ENCODE data around the gene THBD. TPM values are rescaled to one million over a fixed set of nuclear protein-coding genes. Genes with fewer than 3 reads are reported as not detected.

The THBD gene, protein sequence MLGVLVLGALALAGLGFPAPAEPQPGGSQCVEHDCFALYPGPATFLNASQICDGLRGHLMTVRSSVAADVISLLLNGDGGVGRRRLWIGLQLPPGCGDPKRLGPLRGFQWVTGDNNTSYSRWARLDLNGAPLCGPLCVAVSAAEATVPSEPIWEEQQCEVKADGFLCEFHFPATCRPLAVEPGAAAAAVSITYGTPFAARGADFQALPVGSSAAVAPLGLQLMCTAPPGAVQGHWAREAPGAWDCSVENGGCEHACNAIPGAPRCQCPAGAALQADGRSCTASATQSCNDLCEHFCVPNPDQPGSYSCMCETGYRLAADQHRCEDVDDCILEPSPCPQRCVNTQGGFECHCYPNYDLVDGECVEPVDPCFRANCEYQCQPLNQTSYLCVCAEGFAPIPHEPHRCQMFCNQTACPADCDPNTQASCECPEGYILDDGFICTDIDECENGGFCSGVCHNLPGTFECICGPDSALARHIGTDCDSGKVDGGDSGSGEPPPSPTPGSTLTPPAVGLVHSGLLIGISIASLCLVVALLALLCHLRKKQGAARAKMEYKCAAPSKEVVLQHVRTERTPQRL
- 10 to 100 TPM in 1 of 4 donors, 1 to 10 TPM in 3; 1.8 to 29.6 (median 2.4) TPM for polyA plus RNA-seq
- long read RNA-seq, donor 1, full-length matches to known transcripts, result 10 of 10 reads
- long read RNA-seq, donor 1, partial matches to known transcripts, result 0 of 10 reads
- long read RNA-seq, donor 1, other reads (novel, unspliced or antisense), result 0 of 10 reads
- long read RNA-seq, donor 2, full-length matches to known transcripts, result 1 of 1 reads
- long read RNA-seq, donor 2, partial matches to known transcripts, result 0 of 1 reads
- long read RNA-seq, donor 2, other reads (novel, unspliced or antisense), result 0 of 1 reads
- long read RNA-seq, donor 3, full-length matches to known transcripts, result 12 of 12 reads
- long read RNA-seq, donor 3, partial matches to known transcripts, result 0 of 12 reads
- long read RNA-seq, donor 3, other reads (novel, unspliced or antisense), result 0 of 12 reads
- long read RNA-seq, donor 4, result 0 reads
- long read RNA-seq, donor 5, full-length matches to known transcripts, result 6 of 6 reads
- long read RNA-seq, donor 5, partial matches to known transcripts, result 0 of 6 reads
- long read RNA-seq, donor 5, other reads (novel, unspliced or antisense), result 0 of 6 reads
- long read RNA-seq, donor 6, full-length matches to known transcripts, result 1 of 1 reads
- long read RNA-seq, donor 6, partial matches to known transcripts, result 0 of 1 reads
- long read RNA-seq, donor 6, other reads (novel, unspliced or antisense), result 0 of 1 reads
- long read RNA-seq, donor 7, full-length matches to known transcripts, result 28 of 28 reads
- long read RNA-seq, donor 7, partial matches to known transcripts, result 0 of 28 reads
- long read RNA-seq, donor 7, other reads (novel, unspliced or antisense), result 0 of 28 reads
- long read RNA-seq, donor 8, full-length matches to known transcripts, result 2 of 2 reads
- long read RNA-seq, donor 8, partial matches to known transcripts, result 0 of 2 reads
- long read RNA-seq, donor 8, other reads (novel, unspliced or antisense), result 0 of 2 reads
- long read RNA-seq, donor 9, full-length matches to known transcripts, result 1 of 1 reads
- long read RNA-seq, donor 9, partial matches to known transcripts, result 0 of 1 reads
- long read RNA-seq, donor 9, other reads (novel, unspliced or antisense), result 0 of 1 reads
- long read RNA-seq, donor 10, full-length matches to known transcripts, result 14 of 14 reads
- long read RNA-seq, donor 10, partial matches to known transcripts, result 0 of 14 reads
- long read RNA-seq, donor 10, other reads (novel, unspliced or antisense), result 0 of 14 reads

DNA sequence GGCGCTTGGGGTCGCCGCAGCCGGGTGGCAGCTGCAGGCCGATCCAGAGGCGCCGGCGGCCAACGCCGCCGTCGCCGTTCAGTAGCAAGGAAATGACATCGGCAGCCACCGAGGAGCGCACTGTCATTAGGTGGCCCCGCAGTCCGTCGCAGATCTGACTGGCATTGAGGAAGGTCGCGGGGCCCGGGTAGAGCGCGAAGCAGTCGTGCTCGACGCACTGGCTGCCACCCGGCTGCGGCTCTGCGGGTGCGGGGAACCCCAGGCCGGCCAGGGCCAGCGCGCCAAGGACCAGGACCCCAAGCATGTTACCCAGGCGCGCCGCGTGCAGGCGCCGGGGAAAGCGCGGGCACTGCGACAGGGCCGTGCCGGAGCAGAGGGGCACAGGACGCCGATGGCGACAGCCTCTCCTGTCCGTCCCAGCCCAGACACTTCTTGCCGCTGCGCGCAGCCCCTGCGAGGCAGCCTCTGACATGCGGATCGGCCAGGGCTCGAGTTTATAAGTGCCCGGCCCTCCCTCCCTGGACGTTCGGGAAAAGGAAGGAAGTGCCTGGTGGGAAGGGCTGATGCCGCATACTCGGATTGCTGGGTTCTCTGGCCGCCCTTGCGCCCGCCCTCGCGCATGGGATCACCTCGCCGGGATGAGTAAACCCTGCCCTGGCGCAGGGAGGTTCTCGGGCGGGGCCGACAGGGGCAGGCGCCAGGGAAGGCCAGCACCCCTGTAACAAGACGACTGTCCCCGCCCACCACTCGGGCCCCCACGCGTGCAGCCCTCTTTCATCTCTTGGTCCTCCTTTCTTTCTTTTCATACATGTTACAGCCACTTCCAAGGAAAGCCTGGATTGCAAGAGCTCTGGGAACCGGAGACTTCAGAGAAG lies at the start of gene THBD:
Gene THBD (minus strand): TSS at position 472 of the 875 bp plus-strand sequence. CDS start 168 bp downstream, at position 304.
- peaks cover 0 to 13% (median 2%) of the 10 kb centered on the region in 3 donors for H3K4me1 ChIP-seq (ENCODE audit: control insufficient read depth in 3 of 3, insufficient read depth in 2 of 3, low read depth in 1 of 3, low read length in 2 of 3)
- peak; percentile 15 to 58 for DNase-seq
- H3K27ac ChIP-seq (ENCODE audit: low read depth in 1 of 3, low read length in 2 of 3), result peak within 1 kb of the TSS in 2 of 3 donors; percentile 25 to 88
- no peaks in the 10 kb centered on the region for H3K36me3 ChIP-seq (ENCODE audit: control insufficient read depth in 3 of 3, insufficient read depth in 2 of 3, low read depth in 1 of 3, low read length in 3 of 3)
- H3K9me3 ChIP-seq (ENCODE audit: control insufficient read depth in 2 of 2, insufficient read depth in 1 of 2, low read depth in 1 of 2, low read length in 1 of 2), result no peaks in the 10 kb centered on the region
- 1% methylated on average over 67 to 79 of the region's 79 CpGs for WGBS, 3 donors
- peak within 1 kb of the TSS; percentile 4 to 48 (median 39) for H3K4me3 ChIP-seq (ENCODE audit: low read depth in 1 of 3, low read length in 3 of 3)
- no peak for FAIRE-seq
- peaks cover 14 to 70% (median 30%) of the 10 kb centered on the region in 3 donors for H3K27me3 ChIP-seq (ENCODE audit: control insufficient read depth in 3 of 3, insufficient read depth in 3 of 3, low read length in 3 of 3)

DNA sequence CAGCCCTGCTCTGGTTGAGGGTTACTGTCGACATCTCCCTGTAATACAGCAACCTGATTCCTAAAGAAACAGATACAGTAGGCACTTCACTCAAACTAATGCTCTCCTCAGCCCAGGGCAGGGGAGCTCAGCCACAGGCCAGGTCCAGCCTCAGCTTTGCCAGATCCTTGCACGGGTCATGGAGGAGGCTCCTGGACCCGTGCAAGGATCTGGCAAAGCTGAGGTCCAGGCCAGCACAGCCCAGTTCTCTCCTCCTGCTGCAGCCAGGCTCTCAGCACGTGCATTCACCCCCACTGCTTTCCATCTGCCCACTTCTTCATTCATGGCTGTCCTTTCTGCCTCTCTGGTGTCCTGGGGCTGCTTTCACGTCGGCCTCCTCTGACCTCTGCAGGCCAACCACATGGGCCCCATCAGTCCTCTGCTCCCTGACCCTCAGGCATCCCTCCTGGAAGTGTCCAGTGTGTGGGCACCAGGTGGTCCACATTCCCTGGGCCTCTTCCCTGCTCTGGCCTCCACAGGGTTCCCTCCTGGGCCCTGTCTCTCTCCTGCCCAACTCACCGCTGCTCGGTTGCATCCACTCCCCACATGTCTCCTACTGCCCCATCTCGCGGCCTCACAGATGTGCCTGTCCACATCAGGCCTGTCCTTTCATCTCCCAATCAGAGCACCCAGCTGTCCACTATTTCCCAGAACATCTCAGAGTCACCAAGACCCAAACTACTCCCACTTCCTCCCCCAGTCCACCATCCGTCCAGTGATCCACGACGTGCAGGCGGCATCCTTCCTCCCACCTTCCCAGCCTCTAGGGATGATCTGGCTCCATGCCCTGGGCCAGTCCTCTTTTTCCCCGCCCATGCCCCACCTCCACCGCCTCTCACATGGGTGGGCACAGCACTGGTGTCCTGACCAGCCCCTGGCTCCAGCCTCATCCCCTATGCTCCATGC lies 48.4 kb upstream of the THBD start:
- DNase-seq (no peak), FAIRE-seq (no peak)
- 83 to 88% (median 86%) methylated on average over 16 of the region's 16 CpGs for WGBS, 3 donors
- Histone ChIP-seq H3K27ac (ENCODE audit: low read depth in 1 of 3, low read length in 2 of 3) (no peak overlapping the region), H3K4me1 (ENCODE audit: control insufficient read depth in 3 of 3, insufficient read depth in 2 of 3, low read depth in 1 of 3, low read length in 2 of 3) (no peaks in the 10 kb centered on the region), H3K4me3 (ENCODE audit: low read depth in 1 of 3, low read length in 3 of 3) (no peak overlapping the region), H3K27me3 (ENCODE audit: control insufficient read depth in 3 of 3, insufficient read depth in 3 of 3, low read length in 3 of 3) (peaks cover 0 to 4% (median 0%) of the 10 kb centered on the region in 3 donors), H3K9me3 (ENCODE audit: control insufficient read depth in 2 of 2, insufficient read depth in 1 of 2, low read depth in 1 of 2, low read length in 1 of 2) (no peaks in the 10 kb centered on the region), H3K36me3 (ENCODE audit: control insufficient read depth in 3 of 3, insufficient read depth in 2 of 3, low read depth in 1 of 3, low read length in 3 of 3) (no peaks in the 10 kb centered on the region)

DNA sequence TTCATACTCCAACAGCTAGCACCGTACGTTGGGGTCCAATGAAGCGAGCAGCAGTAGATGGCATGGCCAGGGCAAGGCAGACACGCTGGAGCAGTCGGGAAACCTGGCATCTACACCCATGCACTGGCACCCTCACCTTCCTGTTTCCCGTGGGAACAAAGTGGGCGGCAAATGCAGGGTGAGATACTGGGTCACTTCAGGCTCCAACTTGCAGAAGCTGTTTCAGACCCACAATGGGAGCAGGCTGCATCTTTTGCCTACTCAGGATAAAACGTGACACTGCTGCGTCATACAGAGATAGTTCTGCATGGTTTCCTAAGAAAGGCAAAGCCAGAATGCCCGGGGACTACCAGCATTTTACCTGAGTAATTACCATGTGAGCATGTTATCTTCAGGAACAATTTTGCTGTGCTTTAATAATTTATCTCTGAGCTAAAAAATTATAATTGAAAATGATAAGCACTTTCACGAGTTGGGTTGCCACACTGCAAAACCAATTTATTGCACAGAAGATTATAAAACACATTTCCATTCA lies 47.6 kb upstream of the THBD start:
- WGBS, 3 donors, result 79 to 88% (median 81%) methylated on average over 11 of the region's 11 CpGs
- FAIRE-seq, result no peak

DNA sequence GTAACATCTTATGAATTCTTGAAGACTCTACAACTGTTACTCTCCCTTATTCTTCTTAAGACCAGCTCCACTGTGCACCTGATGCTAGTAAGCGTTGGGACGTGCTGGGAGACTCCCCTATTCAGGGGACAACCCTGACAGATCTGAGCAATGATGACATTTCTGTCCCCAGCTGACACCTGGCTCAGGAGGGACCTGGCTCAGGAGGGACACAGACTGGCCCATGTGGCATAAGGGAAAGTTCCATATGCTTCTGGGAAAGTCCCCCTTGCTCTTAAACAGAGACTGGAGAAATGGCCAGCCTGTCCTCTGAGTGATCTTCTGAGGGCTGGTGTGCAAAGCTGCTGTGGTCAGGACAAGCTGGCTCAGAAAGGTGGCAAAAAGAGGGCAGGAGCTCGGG lies 46.6 kb upstream of the THBD start:
- H3K27ac ChIP-seq (ENCODE audit: low read depth in 1 of 3, low read length in 2 of 3), result no peak overlapping the region
- H3K4me1 ChIP-seq (ENCODE audit: control insufficient read depth in 3 of 3, insufficient read depth in 2 of 3, low read depth in 1 of 3, low read length in 2 of 3), result no peaks in the 10 kb centered on the region
- FAIRE-seq, result no peak
- WGBS, 3 donors, result 87 to 91% (median 88%) methylated on average over 3 of the region's 3 CpGs
- no peak for DNase-seq
- H3K4me3 ChIP-seq (ENCODE audit: low read depth in 1 of 3, low read length in 3 of 3), result no peak overlapping the region
- no peaks in the 10 kb centered on the region for H3K36me3 ChIP-seq (ENCODE audit: control insufficient read depth in 3 of 3, insufficient read depth in 2 of 3, low read depth in 1 of 3, low read length in 3 of 3)
- H3K9me3 ChIP-seq (ENCODE audit: control insufficient read depth in 2 of 2, insufficient read depth in 1 of 2, low read depth in 1 of 2, low read length in 1 of 2), result no peaks in the 10 kb centered on the region
- H3K27me3 ChIP-seq (ENCODE audit: control insufficient read depth in 3 of 3, insufficient read depth in 3 of 3, low read length in 3 of 3), result peaks cover 0 to 4% (median 0%) of the 10 kb centered on the region in 3 donors

More for the DNA sequence above, 47.6 kb upstream of the THBD start:
- peaks cover 0 to 4% (median 0%) of the 10 kb centered on the region in 3 donors for H3K27me3 ChIP-seq (ENCODE audit: control insufficient read depth in 3 of 3, insufficient read depth in 3 of 3, low read length in 3 of 3)
- H3K9me3 ChIP-seq (ENCODE audit: control insufficient read depth in 2 of 2, insufficient read depth in 1 of 2, low read depth in 1 of 2, low read length in 1 of 2), result no peaks in the 10 kb centered on the region
- no peaks in the 10 kb centered on the region for H3K36me3 ChIP-seq (ENCODE audit: control insufficient read depth in 3 of 3, insufficient read depth in 2 of 3, low read depth in 1 of 3, low read length in 3 of 3)
- no peaks in the 10 kb centered on the region for H3K4me1 ChIP-seq (ENCODE audit: control insufficient read depth in 3 of 3, insufficient read depth in 2 of 3, low read depth in 1 of 3, low read length in 2 of 3)
- H3K27ac ChIP-seq (ENCODE audit: low read depth in 1 of 3, low read length in 2 of 3), result no peak overlapping the region
- DNase-seq, result no peak
- H3K4me3 ChIP-seq (ENCODE audit: low read depth in 1 of 3, low read length in 3 of 3), result no peak overlapping the region

DNA sequence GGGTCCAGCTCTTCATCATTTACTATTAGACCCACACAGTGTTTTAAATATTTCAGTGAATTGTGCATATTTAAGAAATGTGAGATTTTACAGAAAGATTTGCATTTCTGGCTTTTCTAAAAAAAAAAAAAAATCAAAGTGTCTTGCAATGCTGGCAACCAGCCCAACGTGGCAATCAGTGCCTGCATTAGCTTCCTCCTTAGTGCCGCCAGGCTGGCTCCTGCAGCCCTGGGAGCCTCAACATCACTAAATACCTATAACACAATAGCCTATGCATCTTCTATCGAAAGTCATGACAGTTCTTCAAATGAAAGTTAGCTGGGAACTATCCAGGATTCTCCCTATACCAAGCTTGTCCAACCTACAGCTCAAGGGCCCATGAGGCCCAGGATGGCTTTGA lies 46.0 kb upstream of the THBD start:
- Histone ChIP-seq H3K36me3 (ENCODE audit: control insufficient read depth in 3 of 3, insufficient read depth in 2 of 3, low read depth in 1 of 3, low read length in 3 of 3) (no peaks in the 10 kb centered on the region), H3K9me3 (ENCODE audit: control insufficient read depth in 2 of 2, insufficient read depth in 1 of 2, low read depth in 1 of 2, low read length in 1 of 2) (no peaks in the 10 kb centered on the region), H3K4me3 (ENCODE audit: low read depth in 1 of 3, low read length in 3 of 3) (no peak overlapping the region), H3K27me3 (ENCODE audit: control insufficient read depth in 3 of 3, insufficient read depth in 3 of 3, low read length in 3 of 3) (peaks cover 0 to 4% (median 0%) of the 10 kb centered on the region in 3 donors), H3K4me1 (ENCODE audit: control insufficient read depth in 3 of 3, insufficient read depth in 2 of 3, low read depth in 1 of 3, low read length in 2 of 3) (no peaks in the 10 kb centered on the region), H3K27ac (ENCODE audit: low read depth in 1 of 3, low read length in 2 of 3) (no peak overlapping the region)
- DNase-seq, result no peak
- FAIRE-seq, result no peak
- WGBS, 3 donors, result 55 to 72% (median 63%) methylated on average over 3 of the region's 3 CpGs

DNA sequence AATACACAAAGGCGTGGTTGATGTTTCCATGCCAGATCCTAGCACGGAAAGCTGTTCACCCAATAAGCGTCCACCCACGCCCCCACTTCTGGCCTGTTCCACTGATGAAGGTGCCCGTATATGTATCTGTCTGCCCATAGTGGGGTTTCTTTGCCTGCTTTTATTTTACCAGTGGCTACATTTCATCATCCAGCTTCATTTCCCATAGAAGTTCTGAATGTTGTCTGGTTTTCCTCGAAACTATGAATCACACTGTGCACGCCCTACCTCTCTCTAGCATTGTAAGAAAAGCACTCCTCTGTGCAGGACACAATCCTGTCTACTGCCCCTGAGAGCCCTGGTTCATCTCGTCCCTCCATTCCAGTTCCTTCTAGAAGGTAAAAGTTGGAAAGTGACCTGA lies 45.5 kb upstream of the THBD start:
- 86 to 89% (median 88%) methylated on average over 8 of the region's 8 CpGs for WGBS, 3 donors
- DNase-seq (no peak), FAIRE-seq (no peak)
- Histone ChIP-seq H3K36me3 (ENCODE audit: control insufficient read depth in 3 of 3, insufficient read depth in 2 of 3, low read depth in 1 of 3, low read length in 3 of 3) (no peaks in the 10 kb centered on the region), H3K9me3 (ENCODE audit: control insufficient read depth in 2 of 2, insufficient read depth in 1 of 2, low read depth in 1 of 2, low read length in 1 of 2) (no peaks in the 10 kb centered on the region), H3K27ac (ENCODE audit: low read depth in 1 of 3, low read length in 2 of 3) (no peak overlapping the region), H3K4me1 (ENCODE audit: control insufficient read depth in 3 of 3, insufficient read depth in 2 of 3, low read depth in 1 of 3, low read length in 2 of 3) (no peaks in the 10 kb centered on the region), H3K4me3 (ENCODE audit: low read depth in 1 of 3, low read length in 3 of 3) (no peak overlapping the region), H3K27me3 (ENCODE audit: control insufficient read depth in 3 of 3, insufficient read depth in 3 of 3, low read length in 3 of 3) (peaks cover 0 to 4% (median 0%) of the 10 kb centered on the region in 3 donors)
